HL-60 (cell line): ENCODE results near the gene EPDR1.

Experiments used
- DNase-seq, 2 experiments: peaks; one replicate each; pipeline ENCODE4 v3.0.0-alpha.2; 2010 to 2020; ENCODE audit warnings: low read depth in 1 of 2, low spot score in 1 of 2
- H3K27ac ChIP-seq: fragments of 250-450 bp; sonication (Bioruptor Pico); replicated peaks from 2 replicates; pipeline ENCODE4 v1.5.1; 2020; ENCODE audit warnings: mild to moderate bottlenecking, moderate library complexity
- H3K27me3 ChIP-seq: fragments of 250-450 bp; sonication (Bioruptor Pico); 2 replicates; pipeline ENCODE4 v1.5.1; 2021; ENCODE audit warnings: mild to moderate bottlenecking, moderate library complexity; ENCODE audit not compliant: insufficient read depth, poor library complexity, severe bottlenecking
- H3K4me3 ChIP-seq: replicated peaks from 2 replicates; pipeline ENCODE4 v1.5.1; 2011; ENCODE audit warnings: mild to moderate bottlenecking, control low read depth, low read length; ENCODE audit not compliant: insufficient read depth
- GABPA ChIP-seq: IDR thresholded peaks from 2 replicates; pipeline ENCODE4 v1.6.1; 2012; ENCODE audit warnings: low read depth
- POLR2AphosphoS5 ChIP-seq: IDR thresholded peaks from 2 replicates; pipeline ENCODE4 v1.6.1; 2012; ENCODE audit warnings: low read depth
- REST ChIP-seq: IDR thresholded peaks from 2 replicates; pipeline ENCODE4 v1.6.1; 2012; ENCODE audit warnings: low read depth; ENCODE audit not compliant: insufficient replicate concordance
- SPI1 ChIP-seq: IDR thresholded peaks from 2 replicates; pipeline ENCODE4 v1.6.1; 2012; ENCODE audit warnings: low read depth, mild to moderate bottlenecking, borderline replicate concordance
- TF ChIP-seq, protein P1 (sequence below): IDR thresholded peaks from one replicate; pipeline ENCODE4 v1.5.1; 2011; ENCODE audit warnings: low read length, control low read depth, inconsistent platforms; ENCODE audit not compliant: insufficient read depth

The EPDR1 gene

GRCh38 chr7:37915438-37915837 is 5.0 kb upstream of the EPDR1 start:
- TF ChIP-seq GABPA (no peak), REST (no peak), SPI1 (peak; percentile 96), POLR2AphosphoS5 (peak; percentile 46; the same call in 1 of the 2 replicates)
- TF ChIP-seq, protein P1, sequence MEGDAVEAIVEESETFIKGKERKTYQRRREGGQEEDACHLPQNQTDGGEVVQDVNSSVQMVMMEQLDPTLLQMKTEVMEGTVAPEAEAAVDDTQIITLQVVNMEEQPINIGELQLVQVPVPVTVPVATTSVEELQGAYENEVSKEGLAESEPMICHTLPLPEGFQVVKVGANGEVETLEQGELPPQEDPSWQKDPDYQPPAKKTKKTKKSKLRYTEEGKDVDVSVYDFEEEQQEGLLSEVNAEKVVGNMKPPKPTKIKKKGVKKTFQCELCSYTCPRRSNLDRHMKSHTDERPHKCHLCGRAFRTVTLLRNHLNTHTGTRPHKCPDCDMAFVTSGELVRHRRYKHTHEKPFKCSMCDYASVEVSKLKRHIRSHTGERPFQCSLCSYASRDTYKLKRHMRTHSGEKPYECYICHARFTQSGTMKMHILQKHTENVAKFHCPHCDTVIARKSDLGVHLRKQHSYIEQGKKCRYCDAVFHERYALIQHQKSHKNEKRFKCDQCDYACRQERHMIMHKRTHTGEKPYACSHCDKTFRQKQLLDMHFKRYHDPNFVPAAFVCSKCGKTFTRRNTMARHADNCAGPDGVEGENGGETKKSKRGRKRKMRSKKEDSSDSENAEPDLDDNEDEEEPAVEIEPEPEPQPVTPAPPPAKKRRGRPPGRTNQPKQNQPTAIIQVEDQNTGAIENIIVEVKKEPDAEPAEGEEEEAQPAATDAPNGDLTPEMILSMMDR = no peak
- no peaks in the 10 kb centered on the region for H3K27me3 ChIP-seq
- no peak overlapping the region for H3K27ac ChIP-seq
- no peak overlapping the region for H3K4me3 ChIP-seq
- peak in 1 of 2 experiments; percentile 51 for DNase-seq

DNA sequence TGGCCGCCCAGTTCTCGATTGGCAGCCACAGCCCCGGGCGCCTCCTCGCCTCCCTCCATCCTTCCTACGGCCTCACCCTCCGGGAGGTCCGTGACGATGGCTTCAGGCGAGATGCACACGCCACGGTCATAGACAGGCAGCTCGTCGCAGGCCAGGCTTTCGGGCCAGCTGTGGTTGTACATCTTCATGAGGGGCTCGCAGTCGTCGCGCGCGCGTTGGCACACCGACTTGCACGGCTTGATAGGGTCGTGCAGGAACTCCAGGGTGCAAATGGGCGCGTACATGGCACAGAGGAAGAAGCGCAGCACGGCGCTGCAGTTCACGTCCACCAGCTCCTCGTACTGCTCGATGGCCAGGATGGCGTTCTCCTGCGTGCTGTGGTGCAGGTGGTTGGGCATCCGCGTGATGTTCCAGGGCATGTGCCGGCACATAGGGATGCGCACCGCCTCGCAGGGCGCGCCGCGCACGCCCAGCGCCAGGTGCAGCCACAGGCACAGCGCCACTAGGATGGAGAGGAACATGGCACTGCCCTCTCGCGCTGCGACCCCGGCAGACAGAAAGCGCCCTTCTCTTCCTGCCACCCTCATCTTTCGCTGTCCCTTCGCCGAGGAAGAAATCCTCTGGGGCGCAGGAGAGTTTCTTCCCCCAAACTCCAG is 4.3 kb upstream of the EPDR1 start:
- Histone ChIP-seq H3K4me3 (peak overlapping the region; percentile 39), H3K27ac (no peak overlapping the region), H3K27me3 (no peaks in the 10 kb centered on the region)
- peak in 1 of 2 experiments; percentile 14 for DNase-seq
- no peak for TF ChIP-seq GABPA
- TF ChIP-seq, protein P1 = no peak
- no peak for TF ChIP-seq REST
- TF ChIP-seq SPI1 = no peak
- no peak for TF ChIP-seq POLR2AphosphoS5

GRCh38 chr7:37916673-37917660 is 3.5 kb upstream of the EPDR1 start, which contains the start of gene SFRP4:
SFRP4 (minus strand) TSS chr7:37916817; CDS start chr7:37916537, 280 bp downstream.
- DNase-seq = peak in 1 of 2 experiments; percentile 66

More at GRCh38 chr7:37916673-37917660, 3.5 kb upstream of the EPDR1 start, which contains the start of gene SFRP4:
- Histone ChIP-seq H3K27me3 (no peaks in the 10 kb centered on the region), H3K4me3 (peak within 1 kb of the TSS; percentile 39), H3K27ac (no peak within 1 kb of the TSS)
- TF ChIP-seq REST = no peak
- TF ChIP-seq SPI1 = no peak
- TF ChIP-seq GABPA = no peak
- no peak for TF ChIP-seq POLR2AphosphoS5
- TF ChIP-seq, protein P1 = peak; percentile 60
